Measurements from ENCODE around the gene EDIL3. TPM values are rescaled to one million over a fixed set of nuclear protein-coding genes. Genes with fewer than 3 reads are reported as not detected.

EDIL3 gene
- total RNA-seq, 1 experiment from 2014 or later: not detected

DNA sequence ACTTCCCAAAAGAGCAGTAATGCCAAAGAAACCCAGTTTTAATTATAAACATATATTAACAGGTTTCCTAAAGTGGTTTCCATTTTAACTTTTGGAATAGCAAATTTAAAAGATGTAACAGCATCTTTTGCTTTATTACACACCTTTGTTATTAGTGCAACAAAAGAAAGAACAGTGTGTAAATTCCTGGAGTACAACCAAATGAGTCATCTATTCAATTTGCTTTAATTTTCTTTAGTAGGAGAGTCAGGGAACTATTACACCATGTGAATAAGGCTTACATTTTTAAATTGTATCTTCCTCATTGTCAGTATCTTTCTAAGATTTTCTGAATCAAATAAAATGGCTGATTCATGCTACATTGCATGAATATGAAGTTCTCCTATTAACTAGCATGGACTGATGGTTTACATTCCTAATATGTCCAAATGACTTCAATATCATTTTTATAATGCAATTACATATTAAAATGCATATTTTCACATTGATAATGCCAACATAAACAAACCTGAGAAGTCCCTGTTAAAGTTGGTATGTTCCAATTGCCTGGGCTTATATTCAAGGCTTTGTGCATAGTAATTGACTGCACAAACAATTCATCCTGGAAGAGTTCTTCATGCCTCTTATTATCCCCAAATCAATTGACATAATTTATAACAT lies 22.5 kb downstream of the EDIL3 start:
- TF ChIP-seq, protein P1, sequence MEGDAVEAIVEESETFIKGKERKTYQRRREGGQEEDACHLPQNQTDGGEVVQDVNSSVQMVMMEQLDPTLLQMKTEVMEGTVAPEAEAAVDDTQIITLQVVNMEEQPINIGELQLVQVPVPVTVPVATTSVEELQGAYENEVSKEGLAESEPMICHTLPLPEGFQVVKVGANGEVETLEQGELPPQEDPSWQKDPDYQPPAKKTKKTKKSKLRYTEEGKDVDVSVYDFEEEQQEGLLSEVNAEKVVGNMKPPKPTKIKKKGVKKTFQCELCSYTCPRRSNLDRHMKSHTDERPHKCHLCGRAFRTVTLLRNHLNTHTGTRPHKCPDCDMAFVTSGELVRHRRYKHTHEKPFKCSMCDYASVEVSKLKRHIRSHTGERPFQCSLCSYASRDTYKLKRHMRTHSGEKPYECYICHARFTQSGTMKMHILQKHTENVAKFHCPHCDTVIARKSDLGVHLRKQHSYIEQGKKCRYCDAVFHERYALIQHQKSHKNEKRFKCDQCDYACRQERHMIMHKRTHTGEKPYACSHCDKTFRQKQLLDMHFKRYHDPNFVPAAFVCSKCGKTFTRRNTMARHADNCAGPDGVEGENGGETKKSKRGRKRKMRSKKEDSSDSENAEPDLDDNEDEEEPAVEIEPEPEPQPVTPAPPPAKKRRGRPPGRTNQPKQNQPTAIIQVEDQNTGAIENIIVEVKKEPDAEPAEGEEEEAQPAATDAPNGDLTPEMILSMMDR (IDR thresholded peaks at IDR 0.05; ENCODE audit: insufficient read depth in 1 of 2, low read depth in 1 of 2, low read length in 1 of 2, severe bottlenecking in 1 of 2, unreplicated experiment in 1 of 2): no peak
- Mint-ChIP-seq H3K36me3 (ENCODE audit: insufficient read depth, unreplicated experiment) (no peaks in the 10 kb centered on the region), H3K4me3 (ENCODE audit: unreplicated experiment) (no peak overlapping the region), H3K27me3 (ENCODE audit: insufficient read depth, unreplicated experiment) (peaks cover 2% of the 10 kb centered on the region), H3K27ac (ENCODE audit: unreplicated experiment) (no peak overlapping the region), H3K9me3 (ENCODE audit: unreplicated experiment) (no peaks in the 10 kb centered on the region), H3K4me1 (ENCODE audit: low read depth, unreplicated experiment) (no peaks in the 10 kb centered on the region)
- H3K4me1 ChIP-seq: no peaks in the 10 kb centered on the region
- ChIA-PET CTCF (no interaction called here), POLR2A (no interaction called here)
- DNase-seq: no peak
- H3K4me3 ChIP-seq (ENCODE audit: low read depth, low read length): no peak overlapping the region
- H3K36me3 ChIP-seq (ENCODE audit: control insufficient read depth, insufficient read depth, low read length): no peaks in the 10 kb centered on the region
- H3K9me3 ChIP-seq: no peaks in the 10 kb centered on the region
- H3K27me3 ChIP-seq (replicated peaks; ENCODE audit: control insufficient read depth, insufficient read depth, low read length): no peaks in the 10 kb centered on the region
- BruUV-seq (replicated peaks): no TSS peak
- intact Hi-C loops (cut with micrococcal nuclease; ENCODE audit: unreplicated experiment): no loop called here

DNA sequence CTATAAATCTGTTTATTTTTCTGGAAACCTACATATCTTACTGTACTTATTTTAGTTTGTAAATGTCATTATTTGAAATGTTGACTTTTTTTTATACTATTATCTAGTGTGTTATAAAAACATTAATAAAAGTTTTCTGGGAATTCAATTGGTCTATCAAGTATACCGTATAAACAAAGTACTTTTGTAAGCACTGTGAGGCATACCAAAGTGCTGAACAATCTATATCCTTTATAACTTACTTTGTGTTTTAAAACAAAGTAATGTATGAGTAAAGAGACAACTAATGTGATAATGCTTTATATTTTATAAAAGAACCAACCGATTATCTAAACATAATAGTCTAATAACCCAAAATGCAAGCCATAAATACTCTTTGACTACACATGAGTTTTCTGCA lies 23.1 kb downstream of the EDIL3 start:
- Histone ChIP-seq H3K4me1 (no peaks in the 10 kb centered on the region), H3K27me3 (replicated peaks; ENCODE audit: control insufficient read depth, insufficient read depth, low read length) (no peaks in the 10 kb centered on the region), H3K9me3 (no peaks in the 10 kb centered on the region), H3K4me3 (ENCODE audit: low read depth, low read length) (no peak overlapping the region), H3K36me3 (ENCODE audit: control insufficient read depth, insufficient read depth, low read length) (no peaks in the 10 kb centered on the region)
- H3K4me3 Mint-ChIP-seq (ENCODE audit: unreplicated experiment): no peak overlapping the region
- no peak for DNase-seq
- H3K27me3 Mint-ChIP-seq (ENCODE audit: insufficient read depth, unreplicated experiment): peaks cover 5% of the 10 kb centered on the region
- ChIA-PET POLR2A (no interaction called here), CTCF (no interaction called here)
- H3K9me3 Mint-ChIP-seq (ENCODE audit: unreplicated experiment): no peaks in the 10 kb centered on the region
- intact Hi-C loops (cut with micrococcal nuclease; ENCODE audit: unreplicated experiment): no loop called here
- no peak overlapping the region for H3K27ac Mint-ChIP-seq (ENCODE audit: unreplicated experiment)
- no peaks in the 10 kb centered on the region for H3K36me3 Mint-ChIP-seq (ENCODE audit: insufficient read depth, unreplicated experiment)
- no TSS peak for BruUV-seq (replicated peaks)
- TF ChIP-seq, protein P1 (IDR thresholded peaks at IDR 0.05; ENCODE audit: insufficient read depth in 1 of 2, low read depth in 1 of 2, low read length in 1 of 2, severe bottlenecking in 1 of 2, unreplicated experiment in 1 of 2): no peak
- no peaks in the 10 kb centered on the region for H3K4me1 Mint-ChIP-seq (ENCODE audit: low read depth, unreplicated experiment)

DNA sequence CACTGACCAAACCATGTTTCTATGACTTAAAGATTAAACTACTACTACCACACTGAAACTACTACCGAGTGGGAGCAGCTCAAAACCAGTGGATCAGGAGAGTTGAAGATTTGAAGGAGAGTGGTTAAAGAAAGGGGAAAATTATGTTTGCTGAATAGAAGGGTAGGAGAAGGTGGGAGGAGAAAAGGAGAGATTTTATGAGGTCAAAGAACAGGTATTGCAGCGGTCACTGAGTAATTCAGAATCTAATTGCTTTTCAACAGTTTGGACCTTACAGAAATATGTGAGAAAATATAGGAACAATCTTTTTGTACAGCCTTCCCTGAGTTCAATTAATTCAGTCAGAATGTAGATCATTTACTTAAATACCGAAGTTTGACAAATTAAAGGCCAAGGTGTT lies 24.6 kb downstream of the EDIL3 start:
- H3K4me3 Mint-ChIP-seq (ENCODE audit: unreplicated experiment): no peak overlapping the region
- no peaks in the 10 kb centered on the region for H3K4me1 Mint-ChIP-seq (ENCODE audit: low read depth, unreplicated experiment)
- ChIA-PET CTCF (no interaction called here), POLR2A (no interaction called here)
- no peaks in the 10 kb centered on the region for H3K9me3 ChIP-seq
- no peak overlapping the region for H3K4me3 ChIP-seq (ENCODE audit: low read depth, low read length)
- no peaks in the 10 kb centered on the region for H3K4me1 ChIP-seq
- DNase-seq: no peak
- H3K36me3 ChIP-seq (ENCODE audit: control insufficient read depth, insufficient read depth, low read length): no peaks in the 10 kb centered on the region
- no TSS peak for BruUV-seq (replicated peaks)
- no peaks in the 10 kb centered on the region for H3K36me3 Mint-ChIP-seq (ENCODE audit: insufficient read depth, unreplicated experiment)
- peaks cover 6% of the 10 kb centered on the region for H3K27me3 Mint-ChIP-seq (ENCODE audit: insufficient read depth, unreplicated experiment)
- intact Hi-C loops (cut with micrococcal nuclease; ENCODE audit: unreplicated experiment): no loop called here
- H3K27ac Mint-ChIP-seq (ENCODE audit: unreplicated experiment): no peak overlapping the region
- no peaks in the 10 kb centered on the region for H3K27me3 ChIP-seq (replicated peaks; ENCODE audit: control insufficient read depth, insufficient read depth, low read length)
- no peaks in the 10 kb centered on the region for H3K9me3 Mint-ChIP-seq (ENCODE audit: unreplicated experiment)
- TF ChIP-seq, protein P1 (IDR thresholded peaks at IDR 0.05; ENCODE audit: insufficient read depth in 1 of 2, low read depth in 1 of 2, low read length in 1 of 2, severe bottlenecking in 1 of 2, unreplicated experiment in 1 of 2): no peak
